Sigmoid colon (tissue), 4 donors: Measurements from ENCODE around the gene SLC35G6.

Experiments
- EP300 ChIP-seq, 4 donors: sonication (generic); formaldehyde crosslinking; IDR thresholded peaks; one replicate each; pipeline ENCODE4 v1.6.1; 2017; ENCODE audit warnings: antibody characterized with exemption in 4 of 4
- POLR2A ChIP-seq, 2 donors: fragments of 450-650 bp; IDR thresholded peaks; one replicate each; pipeline ENCODE4 v1.6.1; 2016; ENCODE audit warnings: antibody characterized with exemption in 2 of 2, mild to moderate bottlenecking in 2 of 2, moderate library complexity in 2 of 2
- POLR2AphosphoS5 ChIP-seq, 4 donors: sonication (generic); formaldehyde crosslinking; IDR thresholded peaks; one replicate each; pipeline ENCODE4 v1.6.1; 2017; ENCODE audit warnings: antibody characterized with exemption in 4 of 4
- TF ChIP-seq, protein P1 (sequence below), 4 experiments: fragments of 450-650 bp in 3 of 4; fragments of 200-600 bp in 1 of 4; IDR thresholded peaks; one replicate each; pipeline ENCODE4 v1.5.1; 2016 to 2019; ENCODE audit warnings: antibody characterized with exemption in 4 of 4, mild to moderate bottlenecking in 3 of 4, moderate library complexity in 2 of 4

DNA sequence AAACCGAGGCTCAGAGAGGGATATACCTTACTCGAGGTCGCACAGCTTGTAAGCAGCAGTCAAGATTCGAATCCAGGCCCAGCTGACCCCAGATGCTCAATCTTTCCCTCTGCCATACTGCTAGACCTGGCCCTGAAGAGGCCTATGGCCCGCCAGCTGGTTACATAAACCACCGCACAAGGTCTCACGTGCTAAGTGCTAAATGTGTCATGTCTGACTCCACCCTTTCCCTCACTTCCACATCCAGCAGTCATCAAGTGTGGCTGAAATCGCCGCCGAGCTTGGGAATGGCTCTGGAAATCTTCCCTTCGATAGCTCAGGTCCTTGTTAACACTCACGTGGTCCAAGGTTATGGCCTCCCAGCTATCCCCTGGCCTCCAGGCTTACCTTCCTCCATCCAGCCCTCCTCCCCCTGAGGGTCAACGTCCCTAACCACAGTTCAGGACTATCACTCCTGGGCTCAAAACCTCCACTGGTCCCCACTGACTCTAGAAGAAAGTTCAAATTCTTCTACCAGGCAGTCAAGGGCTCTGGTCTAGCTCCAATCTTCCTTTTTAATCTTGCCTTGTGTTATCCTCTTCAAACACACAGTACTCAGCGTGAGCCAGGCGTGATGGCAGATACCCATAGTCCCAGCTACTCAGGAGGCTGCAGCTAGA, 5.4 kb upstream of the SLC35G6 start:
- TF ChIP-seq POLR2A (IDR thresholded peaks at IDR 0.05) (no peak), EP300 (IDR thresholded peaks at IDR 0.05) (peak in 1 of 4 donors; percentile 50), POLR2AphosphoS5 (IDR thresholded peaks at IDR 0.05) (peak; percentile 61 to 84 (median 72))
- TF ChIP-seq, protein P1, sequence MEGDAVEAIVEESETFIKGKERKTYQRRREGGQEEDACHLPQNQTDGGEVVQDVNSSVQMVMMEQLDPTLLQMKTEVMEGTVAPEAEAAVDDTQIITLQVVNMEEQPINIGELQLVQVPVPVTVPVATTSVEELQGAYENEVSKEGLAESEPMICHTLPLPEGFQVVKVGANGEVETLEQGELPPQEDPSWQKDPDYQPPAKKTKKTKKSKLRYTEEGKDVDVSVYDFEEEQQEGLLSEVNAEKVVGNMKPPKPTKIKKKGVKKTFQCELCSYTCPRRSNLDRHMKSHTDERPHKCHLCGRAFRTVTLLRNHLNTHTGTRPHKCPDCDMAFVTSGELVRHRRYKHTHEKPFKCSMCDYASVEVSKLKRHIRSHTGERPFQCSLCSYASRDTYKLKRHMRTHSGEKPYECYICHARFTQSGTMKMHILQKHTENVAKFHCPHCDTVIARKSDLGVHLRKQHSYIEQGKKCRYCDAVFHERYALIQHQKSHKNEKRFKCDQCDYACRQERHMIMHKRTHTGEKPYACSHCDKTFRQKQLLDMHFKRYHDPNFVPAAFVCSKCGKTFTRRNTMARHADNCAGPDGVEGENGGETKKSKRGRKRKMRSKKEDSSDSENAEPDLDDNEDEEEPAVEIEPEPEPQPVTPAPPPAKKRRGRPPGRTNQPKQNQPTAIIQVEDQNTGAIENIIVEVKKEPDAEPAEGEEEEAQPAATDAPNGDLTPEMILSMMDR (IDR thresholded peaks at IDR 0.05), result no peak
